Upper lobe of right lung (tissue), 1 donor: ENCODE results near the gene RASAL3. TPM values are rescaled to one million over a fixed set of nuclear protein-coding genes. Genes with fewer than 3 reads are reported as not detected.

Experiments used
- ATAC-seq: fragments of 200-7000 bp; cut with Tn5 transposase; one replicate; pipeline ENCODE4 v1.9.1; 2020; ENCODE audit warnings: mild to moderate bottlenecking, moderate library complexity
- DNase-seq: peaks from one replicate; pipeline ENCODE4 v3.0.0-alpha.2; 2020
- H3K27ac ChIP-seq: fragments of 200-600 bp; one replicate; pipeline ENCODE4 v1.8.0; 2022
- H3K27me3 ChIP-seq: fragments of 200-600 bp; one replicate; pipeline ENCODE4 v1.8.0; 2022; ENCODE audit warnings: mild to moderate bottlenecking
- H3K36me3 ChIP-seq: fragments of 200-600 bp; one replicate; pipeline ENCODE4 v1.8.0; 2022
- H3K4me1 ChIP-seq: fragments of 200-600 bp; one replicate; pipeline ENCODE4 v1.8.0; 2022
- H3K4me3 ChIP-seq: fragments of 200-600 bp; one replicate; pipeline ENCODE4 v1.8.0; 2022; ENCODE audit warnings: mild to moderate bottlenecking
- H3K9me3 ChIP-seq: fragments of 200-600 bp; one replicate; pipeline ENCODE4 v1.8.0; 2022
- CTCF ChIP-seq: fragments of 200-600 bp; IDR thresholded peaks from one replicate; pipeline ENCODE4 v1.8.0; 2022; ENCODE audit warnings: antibody characterized with exemption
- intact Hi-C: fragments of 100-400 bp; cut with DNase I; formaldehyde crosslinking; loops from one replicate; pipeline ENCODE4 v1.11.0; 2022
- total RNA-seq: library from RNA; stranded (reverse); fragmentation: NEBNext Ultra II Directional; extraction: Animal tissue kit (Norgen Biotek cat#: 25700); gene quantifications from one replicate; pipeline ENCODE4 v1.2.1, GENCODE V29; 2021
- donor health status: DM: no; HTN: yes; CAD: no; lungs with severe emphysema.

RASAL3 gene
- total RNA-seq, 1 donor from 2014 or later, result 19.1 TPM

- peak; percentile 6 for ATAC-seq
Observed at GRCh38 chr19:15453091-15453578, 11.2 kb downstream of the RASAL3 start.

GRCh38 chr19:15452111-15453047, 12.0 kb downstream of the RASAL3 start:
- intact Hi-C loops, result no loop called here
- Histone ChIP-seq H3K4me1 (peaks cover 13% of the 10 kb centered on the region), H3K9me3 (no peaks in the 10 kb centered on the region), H3K27me3 (peaks cover 17% of the 10 kb centered on the region), H3K36me3 (no peaks in the 10 kb centered on the region), H3K4me3 (peak overlapping the region; percentile 38), H3K27ac (no peak overlapping the region)
- ATAC-seq (peak; percentile 69), DNase-seq (peak; percentile 91)
- no peak for TF ChIP-seq CTCF

More at GRCh38 chr19:15453091-15453578, 11.2 kb downstream of the RASAL3 start:
- Histone ChIP-seq H3K4me3 (peak overlapping the region; percentile 38), H3K36me3 (no peaks in the 10 kb centered on the region), H3K27me3 (peaks cover 17% of the 10 kb centered on the region), H3K27ac (no peak overlapping the region), H3K4me1 (peaks cover 13% of the 10 kb centered on the region), H3K9me3 (no peaks in the 10 kb centered on the region)
- intact Hi-C loops, result no loop called here
- no peak for DNase-seq
- TF ChIP-seq CTCF, result peak; percentile 33

GRCh38 chr19:15450528-15450890, 13.8 kb downstream of the RASAL3 start:
- intact Hi-C loops, result no loop called here

GRCh38 chr19:15449620-15450527, 14.5 kb downstream of the RASAL3 start, which contains the start of gene WIZ:
TSS of gene WIZ (minus strand) at chr19:15449956. CDS start at chr19:15448307, 1,649 bp downstream.
- Histone ChIP-seq H3K4me1 (peaks cover 13% of the 10 kb centered on the region), H3K27me3 (peaks cover 4% of the 10 kb centered on the region), H3K4me3 (peak within 1 kb of the TSS; percentile 75), H3K27ac (peak within 1 kb of the TSS; percentile 65), H3K36me3 (no peaks in the 10 kb centered on the region), H3K9me3 (no peaks in the 10 kb centered on the region)
- ATAC-seq (peak; percentile 69), DNase-seq (peak; percentile 94)
- TF ChIP-seq CTCF, result no peak
- intact Hi-C loops, result no loop called here

More at GRCh38 chr19:15450528-15450890, 13.8 kb downstream of the RASAL3 start:
- ATAC-seq (no peak), DNase-seq (no peak)
- peak overlapping the region; percentile 65 for H3K27ac ChIP-seq
- H3K36me3 ChIP-seq, result no peaks in the 10 kb centered on the region
- H3K9me3 ChIP-seq, result no peaks in the 10 kb centered on the region
- no peak for TF ChIP-seq CTCF
- peaks cover 7% of the 10 kb centered on the region for H3K27me3 ChIP-seq
- no peak overlapping the region for H3K4me3 ChIP-seq
- H3K4me1 ChIP-seq, result peaks cover 13% of the 10 kb centered on the region
